ENCODE results near the gene CELA3A.

- TF ChIP-seq JUN (IDR thresholded peaks at IDR 0.05; ENCODE audit: low read depth, low read length): no peak
- no peak for TF ChIP-seq GTF2F1 (IDR thresholded peaks at IDR 0.05; ENCODE audit: borderline replicate concordance, low read depth, low read length)
- no peak for TF ChIP-seq RNF2 (IDR thresholded peaks at IDR 0.05; ENCODE audit: borderline replicate concordance, low read depth, low read length, missing control alignments, poor library complexity, severe bottlenecking)
- TF ChIP-seq TAF1 (IDR thresholded peaks at IDR 0.05; ENCODE audit: low read depth, low read length): no peak
- TF ChIP-seq POLR2A (IDR thresholded peaks at IDR 0.05; ENCODE audit: control extremely low read depth in 1 of 2, low read depth in 2 of 2, low read length in 2 of 2): no peak
Observed at GRCh38 chr1:22031214-22031962, 29.9 kb downstream of the CELA3A start.
